Measurements from ENCODE around the gene NOTCH4. TPM values are rescaled to one million over a fixed set of nuclear protein-coding genes. Genes with fewer than 3 reads are reported as not detected.

The NOTCH4 gene
- total RNA-seq, 2 experiments from 2014 or later, result 0.47 to 0.53 TPM

GRCh38 chr6:32190054-32190851 lies 33.6 kb downstream of the NOTCH4 start, which contains the start of gene PBX2:
TSS of gene PBX2 (minus strand) at chr6:32190202. CDS start at chr6:32189915, 287 bp downstream.
- peak; percentile 51 for ATAC-seq (ENCODE audit: poor library complexity)
- Mint-ChIP-seq H3K27me3 (no peaks in the 10 kb centered on the region), H3K4me3 (peak within 1 kb of the TSS; percentile 99), H3K27ac (peak within 1 kb of the TSS; percentile 96), H3K36me3 (ENCODE audit: low read depth) (peaks cover 77% of the 10 kb centered on the region), H3K4me1 (ENCODE audit: low read depth) (peaks cover 71% of the 10 kb centered on the region), H3K9me3 (no peaks in the 10 kb centered on the region)
- Histone ChIP-seq H3K9me3 (ENCODE audit: control insufficient read depth in 1 of 2, insufficient read depth in 1 of 2, low read length in 2 of 2) (no peaks in the 10 kb centered on the region), H3K4me1 (ENCODE audit: insufficient read depth, low read length) (peaks cover 74% of the 10 kb centered on the region), H3K36me3 (ENCODE audit: insufficient read depth, low read length) (peaks cover 40% of the 10 kb centered on the region), H3K27me3 (ENCODE audit: control insufficient read depth in 1 of 2, insufficient read depth in 2 of 2, low read length in 2 of 2) (no peaks in the 10 kb centered on the region), H3K4me3 (ENCODE audit: low read length) (peak within 1 kb of the TSS; percentile 96), H3K27ac (ENCODE audit: low read depth in 1 of 2, low read length in 2 of 2) (peak within 1 kb of the TSS; percentile 93)
- intact Hi-C loops (cut with DNase I, micrococcal nuclease), result loop anchor here (1.0 to 10.0 kb wide), 5 partner anchors 12 to 1975 kb away; partner anchors contain the start of genes C6orf47 (in 1 of the 2), CSNK2B (in 1 of the 2), EHMT2 (in 1 of the 2) and GPANK1 (in 1 of the 2)
- CTCF ChIA-PET, result no interaction called here
- DNase-seq, result peak; percentile 65 to 96 (median 86)
- no peak for TF ChIP-seq CTCF (IDR thresholded peaks at IDR 0.05)
- POLR2A ChIA-PET, result interaction anchor here (0.6 to 12.1 kb wide), 9 partner anchors 11 to 781 kb away, joined by 3 to 242 read pairs (median 4); partner anchors contain the start of genes AGPAT1, ATF6B, EGFL8 and FKBPL

GRCh38 chr6:32189742-32190053 lies 34.2 kb downstream of the NOTCH4 start:
- intact Hi-C loops (cut with DNase I, micrococcal nuclease), result loop anchor here (1.0 to 10.0 kb wide), 5 partner anchors 11 to 1975 kb away; partner anchors contain the start of genes C6orf47 (in 1 of the 2), CSNK2B (in 1 of the 2), EHMT2 (in 1 of the 2) and GPANK1 (in 1 of the 2)
- Mint-ChIP-seq H3K27ac (peak overlapping the region; percentile 96), H3K36me3 (ENCODE audit: low read depth) (peaks cover 77% of the 10 kb centered on the region), H3K4me3 (peak overlapping the region; percentile 98), H3K9me3 (no peaks in the 10 kb centered on the region), H3K4me1 (ENCODE audit: low read depth) (peaks cover 66% of the 10 kb centered on the region), H3K27me3 (no peaks in the 10 kb centered on the region)
- no peaks in the 10 kb centered on the region for H3K27me3 ChIP-seq (ENCODE audit: control insufficient read depth in 1 of 2, insufficient read depth in 2 of 2, low read length in 2 of 2)
- ChIA-PET POLR2A (interaction anchor here (0.6 to 12.1 kb wide), 10 partner anchors 10 to 782 kb away, joined by 3 to 242 read pairs (median 4); partner anchors contain the start of genes AGPAT1, ATF6B, EGFL8 and FKBPL), CTCF (no interaction called here)
- peak in 3 of 14 experiments; percentile 29 to 55 (median 39) for DNase-seq
- H3K36me3 ChIP-seq (ENCODE audit: insufficient read depth, low read length), result peaks cover 40% of the 10 kb centered on the region
- TF ChIP-seq CTCF (IDR thresholded peaks at IDR 0.05), result no peak
- peak overlapping the region; percentile 72 to 93 for H3K27ac ChIP-seq (ENCODE audit: low read depth in 1 of 2, low read length in 2 of 2)
- H3K4me3 ChIP-seq (ENCODE audit: low read length), result peak overlapping the region; percentile 96
- H3K4me1 ChIP-seq (ENCODE audit: insufficient read depth, low read length), result peaks cover 70% of the 10 kb centered on the region
- no peak for ATAC-seq (ENCODE audit: poor library complexity)
- no peaks in the 10 kb centered on the region for H3K9me3 ChIP-seq (ENCODE audit: control insufficient read depth in 1 of 2, insufficient read depth in 1 of 2, low read length in 2 of 2)

- DNase-seq, result no peak
- no peak for TF ChIP-seq CTCF (IDR thresholded peaks at IDR 0.05)
- no peak for ATAC-seq (ENCODE audit: poor library complexity)
- H3K27me3 ChIP-seq (ENCODE audit: control insufficient read depth in 1 of 2, insufficient read depth in 2 of 2, low read length in 2 of 2), result no peaks in the 10 kb centered on the region
- H3K9me3 Mint-ChIP-seq, result no peaks in the 10 kb centered on the region
- H3K36me3 Mint-ChIP-seq (ENCODE audit: low read depth), result peaks cover 78% of the 10 kb centered on the region
- peaks cover 43% of the 10 kb centered on the region for H3K36me3 ChIP-seq (ENCODE audit: insufficient read depth, low read length)
- peak overlapping the region; percentile 98 for H3K4me3 Mint-ChIP-seq
- intact Hi-C loops (cut with DNase I, micrococcal nuclease), result no loop called here
- peak overlapping the region; percentile 72 to 93 for H3K27ac ChIP-seq (ENCODE audit: low read depth in 1 of 2, low read length in 2 of 2)
- peak overlapping the region; percentile 91 for H3K27ac Mint-ChIP-seq
- H3K9me3 ChIP-seq (ENCODE audit: control insufficient read depth in 1 of 2, insufficient read depth in 1 of 2, low read length in 2 of 2), result no peaks in the 10 kb centered on the region
- peak overlapping the region; percentile 96 for H3K4me3 ChIP-seq (ENCODE audit: low read length)
- ChIA-PET POLR2A (interaction anchor here (0.7 to 12.1 kb wide), 5 partner anchors 10 to 656 kb away, joined by 3 to 242 read pairs (median 8); partner anchors contain the start of genes AGPAT1, ATF6B, FKBPL and RNF5), CTCF (no interaction called here)
- no peaks in the 10 kb centered on the region for H3K27me3 Mint-ChIP-seq
- peaks cover 66% of the 10 kb centered on the region for H3K4me1 ChIP-seq (ENCODE audit: insufficient read depth, low read length)
- peaks cover 61% of the 10 kb centered on the region for H3K4me1 Mint-ChIP-seq (ENCODE audit: low read depth)
These were observed 34.7 kb downstream of the NOTCH4 start for GRCh38 chr6:32189069-32189741.

Data from CD4-positive, alpha-beta T cell (primary cell).